Thyroid gland (tissue), 4 donors: ENCODE data around the gene GRHL1.

Experiments
- POLR2A ChIP-seq, 2 donors: fragments of 450-650 bp; IDR thresholded peaks; one replicate each; pipeline ENCODE4 v1.6.1; 2017; ENCODE audit warnings: antibody characterized with exemption in 2 of 2, mild to moderate bottlenecking in 2 of 2, moderate library complexity in 1 of 2
- TF ChIP-seq, protein P1 (sequence below), 6 experiments: fragments of 200-600 bp in 3 of 6; fragments of 450-650 bp in 3 of 6; sonication (generic) in 3 of 6; IDR thresholded peaks; one replicate each; pipeline ENCODE4 v1.5.1; 2016 to 2019; ENCODE audit warnings: antibody characterized with exemption in 6 of 6, mild to moderate bottlenecking in 2 of 6, inconsistent platforms in 1 of 6, moderate library complexity in 1 of 6

GRCh38 chr2:9999693-10000092, 48.2 kb downstream of the GRHL1 start:
- TF ChIP-seq POLR2A (IDR thresholded peaks at IDR 0.05) = no peak
- TF ChIP-seq, protein P1, sequence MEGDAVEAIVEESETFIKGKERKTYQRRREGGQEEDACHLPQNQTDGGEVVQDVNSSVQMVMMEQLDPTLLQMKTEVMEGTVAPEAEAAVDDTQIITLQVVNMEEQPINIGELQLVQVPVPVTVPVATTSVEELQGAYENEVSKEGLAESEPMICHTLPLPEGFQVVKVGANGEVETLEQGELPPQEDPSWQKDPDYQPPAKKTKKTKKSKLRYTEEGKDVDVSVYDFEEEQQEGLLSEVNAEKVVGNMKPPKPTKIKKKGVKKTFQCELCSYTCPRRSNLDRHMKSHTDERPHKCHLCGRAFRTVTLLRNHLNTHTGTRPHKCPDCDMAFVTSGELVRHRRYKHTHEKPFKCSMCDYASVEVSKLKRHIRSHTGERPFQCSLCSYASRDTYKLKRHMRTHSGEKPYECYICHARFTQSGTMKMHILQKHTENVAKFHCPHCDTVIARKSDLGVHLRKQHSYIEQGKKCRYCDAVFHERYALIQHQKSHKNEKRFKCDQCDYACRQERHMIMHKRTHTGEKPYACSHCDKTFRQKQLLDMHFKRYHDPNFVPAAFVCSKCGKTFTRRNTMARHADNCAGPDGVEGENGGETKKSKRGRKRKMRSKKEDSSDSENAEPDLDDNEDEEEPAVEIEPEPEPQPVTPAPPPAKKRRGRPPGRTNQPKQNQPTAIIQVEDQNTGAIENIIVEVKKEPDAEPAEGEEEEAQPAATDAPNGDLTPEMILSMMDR (IDR thresholded peaks at IDR 0.05) = no peak
